HCEC 1CT (cell line): ENCODE results near the gene GET3.

Source experiments
- DNase-seq: peaks from one replicate; pipeline ENCODE4 v3.0.0-alpha.2; 2017

The GET3 gene

GRCh38 chr19:12782424-12783290, 45.4 kb downstream of the GET3 start:
- peak; percentile 63 for DNase-seq

GRCh38 chr19:12783291-12783848, 46.1 kb downstream of the GET3 start:
- DNase-seq, result no peak

GRCh38 chr19:12783849-12784393, 46.6 kb downstream of the GET3 start:
- no peak for DNase-seq

GRCh38 chr19:12784394-12784870, 47.1 kb downstream of the GET3 start:
- peak; percentile 7 for DNase-seq

GRCh38 chr19:12784871-12785430, 47.7 kb downstream of the GET3 start:
- DNase-seq, result no peak

- DNase-seq, result no peak
Measured at GRCh38 chr19:12785431-12786031, 48.2 kb downstream of the GET3 start.

GRCh38 chr19:12786141-12786870, 49.0 kb downstream of the GET3 start:
- peak; percentile 39 for DNase-seq

GRCh38 chr19:12786952-12787351, 49.7 kb downstream of the GET3 start:
- peak; percentile 48 for DNase-seq

- DNase-seq, result peak; percentile 28
Measured at GRCh38 chr19:12787458-12787857, 50.2 kb downstream of the GET3 start.

- peak; percentile 61 for DNase-seq
Measured at GRCh38 chr19:12788042-12788681, 50.9 kb downstream of the GET3 start.

GRCh38 chr19:12788682-12789097, 51.4 kb downstream of the GET3 start:
- DNase-seq, result peak; percentile 79

- no peak for DNase-seq
Measured at GRCh38 chr19:12789098-12789903, 52.0 kb downstream of the GET3 start.

GRCh38 chr19:12789904-12790619, 52.8 kb downstream of the GET3 start:
- DNase-seq, result peak; percentile 98

- peak; percentile 11 for DNase-seq
Measured at GRCh38 chr19:12790628-12791344, 53.5 kb downstream of the GET3 start.

- peak; percentile 98 for DNase-seq
Measured at GRCh38 chr19:12791345-12792050, 54.2 kb downstream of the GET3 start, which contains the start of gene JUNB. TSS of gene JUNB (plus strand) at chr19:12791486. CDS start at chr19:12791772, 286 bp downstream.

- DNase-seq, result peak; percentile 52
Measured at GRCh38 chr19:12792051-12792852, 55.0 kb downstream of the GET3 start.

- no peak for DNase-seq
Measured at GRCh38 chr19:12792853-12793289, 55.6 kb downstream of the GET3 start.
